C4-2B (cell line): ENCODE measurements around the gene FGD2.

Experiments used
- H3K27ac ChIP-seq: fragments of 450-650 bp; 2 replicates; pipeline ENCODE4 v1.5.1; 2017
- CTCF ChIP-seq: fragments of 450-650 bp; conservative IDR thresholded peaks from 2 replicates; pipeline ENCODE4 v1.5.1; 2017; ENCODE audit warnings: mild to moderate bottlenecking
- ZFX ChIP-seq: fragments of 450-650 bp; IDR thresholded peaks from 2 replicates; pipeline ENCODE4 v1.6.1; 2017

Gene FGD2

GRCh38 chr6:37013516-37014491, 8.3 kb downstream of the FGD2 start:
- TF ChIP-seq ZFX, result no peak
- TF ChIP-seq CTCF, result no peak
- H3K27ac ChIP-seq, result no peak overlapping the region

GRCh38 chr6:37014667-37015066, 9.2 kb downstream of the FGD2 start:
- H3K27ac ChIP-seq, result no peak overlapping the region
- TF ChIP-seq ZFX (no peak), CTCF (no peak)

GRCh38 chr6:37015532-37015931, 10.1 kb downstream of the FGD2 start:
- no peak overlapping the region for H3K27ac ChIP-seq
- TF ChIP-seq ZFX (no peak), CTCF (no peak)

GRCh38 chr6:37016995-37017394, 11.5 kb downstream of the FGD2 start:
- TF ChIP-seq ZFX (no peak), CTCF (no peak)
- H3K27ac ChIP-seq, result no peak overlapping the region

GRCh38 chr6:37017606-37018197, 12.2 kb downstream of the FGD2 start:
- TF ChIP-seq CTCF (no peak), ZFX (no peak)
- no peak overlapping the region for H3K27ac ChIP-seq

- peak overlapping the region; percentile 6; the same call in 1 of the 2 replicates for H3K27ac ChIP-seq
- TF ChIP-seq ZFX (no peak), CTCF (peak; percentile 97)
These were observed 13.0 kb downstream of the FGD2 start for GRCh38 chr6:37018198-37019064.
